ENCODE data around the gene ENDOU.
A peak's percentile ranks its signal among the peaks of the same experiment; 100 is the strongest.

ENDOU gene

GRCh38 chr12:47742253-47742825 is 17.0 kb upstream of the ENDOU start:
- peak; percentile 41 to 52 for DNase-seq

DNA sequence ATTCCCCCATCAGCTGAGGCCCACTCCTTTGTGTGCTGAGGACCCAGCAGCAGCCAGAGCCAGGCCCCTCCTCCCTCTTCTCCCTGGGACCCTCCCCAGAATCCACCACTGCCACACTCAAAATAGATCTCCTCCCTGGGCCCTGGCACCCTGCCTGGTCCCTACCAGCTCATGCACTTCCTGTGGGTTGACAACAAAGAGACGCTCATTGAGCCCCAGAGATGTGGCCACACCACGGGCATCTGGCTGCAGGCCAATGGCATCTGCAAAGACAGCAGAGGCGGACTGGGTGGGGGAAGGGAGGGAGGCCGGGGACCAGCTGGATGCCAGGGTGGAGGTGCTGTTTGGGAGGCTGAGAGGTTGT is 16.0 kb upstream of the ENDOU start:
- DNase-seq, result no peak

- DNase-seq, result no peak
Observed at GRCh38 chr12:47740606-47741339, 15.5 kb upstream of the ENDOU start.

DNA sequence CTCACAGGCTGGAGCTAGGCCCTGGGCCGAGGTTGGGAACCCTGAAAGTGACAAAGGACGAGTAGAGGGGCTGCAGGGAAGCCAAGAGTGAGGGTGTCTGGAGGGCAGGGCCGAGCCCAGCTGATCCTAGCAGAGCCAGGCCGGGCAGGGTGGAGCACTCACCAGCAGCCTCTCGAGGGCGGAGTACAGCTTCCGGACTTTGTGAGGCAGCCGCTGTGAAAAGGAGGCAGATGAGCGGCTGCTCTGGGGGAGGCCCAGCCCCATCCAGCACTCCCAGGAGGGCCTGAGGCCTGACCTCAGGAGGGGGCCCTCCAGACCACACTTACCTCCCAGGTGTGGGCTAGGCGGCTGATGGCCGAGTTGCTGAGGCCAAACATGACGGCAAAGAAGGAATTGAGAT is 14.7 kb upstream of the ENDOU start:
- no peak for DNase-seq

DNA sequence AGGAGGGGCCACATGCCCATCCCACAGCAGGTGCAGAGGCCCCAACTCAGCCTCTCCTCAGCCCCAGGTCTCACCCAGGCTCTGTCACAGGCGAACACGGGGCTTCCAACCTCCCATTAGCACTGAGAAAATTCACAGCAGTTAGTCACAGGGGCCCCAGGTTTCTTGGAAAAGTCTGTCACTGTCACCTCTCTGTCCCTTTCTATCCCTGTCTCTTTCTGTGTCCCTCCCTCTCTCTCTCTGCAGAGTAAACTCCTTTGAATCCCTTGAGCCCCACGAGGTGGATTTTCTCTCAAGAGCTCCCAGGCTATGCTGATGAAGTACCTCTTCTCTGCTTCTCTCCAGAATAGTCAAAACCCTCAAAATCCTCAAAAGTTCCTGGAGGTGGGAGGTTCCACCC is 14.0 kb upstream of the ENDOU start:
- DNase-seq, result no peak

- DNase-seq, result no peak
Observed at GRCh38 chr12:47737936-47738594, 12.8 kb upstream of the ENDOU start.

DNA sequence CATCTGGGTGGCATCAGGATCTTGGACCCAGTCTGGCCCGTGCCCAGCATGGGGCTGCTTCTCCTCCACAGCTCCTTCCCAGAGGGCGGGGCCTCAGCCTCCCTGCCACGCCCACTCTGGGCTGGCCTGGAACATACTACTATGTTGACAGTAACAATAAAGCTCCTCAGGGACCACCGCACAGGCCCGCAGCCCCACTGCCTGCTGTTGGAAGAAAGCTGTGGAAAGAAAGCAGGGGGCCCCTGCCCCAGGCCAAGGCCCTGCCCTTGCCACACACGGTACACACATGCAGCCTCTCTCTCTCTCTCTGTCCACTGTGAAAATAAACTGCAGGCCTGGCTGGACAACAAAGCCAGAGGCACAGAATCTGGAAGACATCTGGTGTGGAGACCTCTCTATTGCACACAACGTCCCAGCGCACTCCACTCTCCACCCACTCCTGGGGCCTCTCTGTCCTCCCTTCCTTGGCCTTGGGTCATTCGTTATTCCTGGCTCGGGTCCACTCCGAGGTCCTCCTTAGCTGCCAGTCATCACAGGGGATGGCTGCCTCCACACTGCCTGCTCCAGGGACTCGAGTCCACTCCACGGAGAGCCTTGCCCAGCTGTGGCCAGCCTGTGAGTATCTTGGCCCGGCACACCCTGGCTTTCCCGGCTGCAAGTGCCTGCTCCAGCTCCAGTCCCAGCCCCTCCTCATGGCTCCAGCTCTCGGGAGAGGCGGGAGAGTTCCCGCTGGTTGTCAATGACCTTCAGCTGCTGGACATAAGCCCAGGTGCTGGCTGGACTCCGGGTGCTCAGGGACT is 11.8 kb upstream of the ENDOU start:
- no peak for DNase-seq

DNA sequence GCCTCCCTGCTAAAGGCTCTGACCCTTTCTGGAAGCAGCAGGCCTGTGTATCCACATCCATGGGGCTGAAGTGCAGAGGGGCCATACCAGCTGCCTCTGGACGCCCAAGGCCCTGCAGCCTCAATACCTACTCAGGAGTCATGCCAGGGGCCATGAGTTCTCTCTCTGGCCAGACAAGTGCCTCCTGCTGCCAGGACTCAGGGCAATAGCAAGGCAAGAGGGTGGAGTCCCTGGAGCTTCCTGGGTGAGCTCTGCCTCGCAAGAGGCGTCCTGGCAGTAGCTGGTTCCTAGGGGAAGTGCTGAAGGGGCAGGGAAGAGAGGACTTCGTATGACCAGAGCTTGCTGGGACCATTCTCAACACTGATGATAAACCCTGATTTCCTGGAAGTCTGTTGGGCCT is 10.9 kb upstream of the ENDOU start:
- DNase-seq, result no peak

DNA sequence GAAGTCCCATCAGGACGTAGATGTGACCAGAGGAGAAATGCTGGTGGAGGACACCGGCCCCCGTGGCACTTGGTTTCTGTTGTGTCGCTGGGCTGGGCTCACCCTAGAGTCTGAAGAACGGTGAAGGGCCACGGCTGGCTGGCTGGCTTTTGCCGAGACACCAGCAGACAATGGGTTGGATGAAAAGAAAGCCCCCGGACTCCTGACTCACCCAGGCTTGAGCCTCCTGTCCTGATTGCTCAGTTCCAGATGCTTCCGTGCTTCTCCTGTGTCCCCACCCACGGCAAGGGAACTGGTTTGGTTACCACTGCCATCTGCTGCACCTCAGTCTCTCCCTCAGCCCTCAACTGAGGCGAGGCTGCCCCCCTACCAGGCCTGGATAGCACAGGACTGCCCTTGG is 10.4 kb upstream of the ENDOU start:
- DNase-seq, result no peak

DNA sequence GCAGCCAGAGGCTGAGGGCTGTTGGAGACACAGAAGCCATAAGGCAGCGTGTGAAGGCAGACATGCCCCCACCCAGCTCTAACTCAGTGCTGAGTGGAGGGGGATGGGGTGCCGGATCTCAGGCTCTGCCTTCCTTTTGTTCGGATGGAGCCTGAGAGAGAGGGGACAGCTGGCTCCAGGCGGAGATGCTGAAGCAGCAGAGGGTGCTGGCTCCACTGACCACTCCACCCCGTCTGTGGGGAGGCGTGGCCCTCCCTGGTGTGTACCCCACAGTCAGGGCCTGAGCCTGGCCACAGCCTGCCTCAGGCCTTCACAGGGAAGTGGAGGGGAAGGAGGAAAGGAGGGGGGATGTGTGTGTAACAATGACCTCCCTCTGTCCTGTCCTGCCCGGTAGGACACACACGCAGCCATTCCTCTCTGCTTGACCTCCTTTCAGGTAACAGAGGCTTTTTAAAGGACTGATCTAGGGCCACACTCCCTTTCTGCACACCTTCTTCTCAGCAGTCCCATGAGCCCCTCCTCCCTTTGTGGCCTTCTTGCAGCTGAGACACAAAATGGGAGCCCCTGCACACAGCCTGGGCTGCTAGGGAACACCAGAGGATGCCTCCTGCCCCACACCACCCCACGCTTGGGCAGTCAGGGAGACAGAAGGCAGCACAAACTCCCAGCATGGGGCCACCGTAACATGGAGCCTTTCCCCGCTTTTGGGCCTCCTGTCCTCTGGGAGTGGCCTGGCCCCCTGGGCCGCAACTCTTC is 9.6 kb upstream of the ENDOU start:
- DNase-seq, result no peak

DNA sequence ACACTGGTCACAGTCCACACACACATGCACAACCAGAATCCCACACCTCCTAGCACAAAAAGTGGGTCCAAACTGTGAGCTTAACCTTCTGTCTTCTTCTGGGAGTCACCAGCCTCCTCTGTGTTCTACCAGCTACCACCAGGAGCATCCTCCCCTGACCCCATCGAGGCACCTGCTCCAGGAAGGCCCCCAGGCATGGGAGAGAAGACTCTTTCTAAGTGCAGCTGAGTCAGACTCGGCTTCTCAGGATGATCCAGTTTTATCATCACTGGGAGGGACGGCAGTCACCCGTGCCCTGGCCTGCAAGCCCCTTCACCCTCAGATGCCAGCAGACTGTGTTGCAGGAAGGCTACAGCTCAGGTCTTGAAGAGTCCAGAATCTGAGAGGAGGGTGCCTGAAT is 7.9 kb upstream of the ENDOU start:
- no peak for DNase-seq

DNA sequence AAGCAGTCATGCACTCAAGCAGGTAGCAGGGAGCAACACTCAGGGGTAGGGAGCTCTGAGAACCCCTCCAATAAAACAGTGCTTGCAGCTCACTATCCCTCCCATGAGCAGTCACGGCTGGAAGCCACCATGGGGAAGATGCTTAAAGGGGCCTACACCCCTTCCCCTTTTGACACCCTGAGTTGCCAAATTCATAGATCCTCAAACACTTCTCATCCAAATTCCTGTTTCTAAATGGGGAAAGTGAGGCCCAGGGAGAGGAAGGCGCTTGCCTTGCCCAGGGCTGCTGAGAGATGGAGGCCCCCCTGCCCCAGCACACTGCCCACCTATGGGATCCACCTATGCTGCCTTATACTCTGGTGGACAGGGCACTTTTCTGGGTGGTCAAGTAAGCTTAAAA is 7.2 kb upstream of the ENDOU start:
- no peak for DNase-seq

GRCh38 chr12:47731723-47732122 is 6.4 kb upstream of the ENDOU start:
- no peak for DNase-seq

DNA sequence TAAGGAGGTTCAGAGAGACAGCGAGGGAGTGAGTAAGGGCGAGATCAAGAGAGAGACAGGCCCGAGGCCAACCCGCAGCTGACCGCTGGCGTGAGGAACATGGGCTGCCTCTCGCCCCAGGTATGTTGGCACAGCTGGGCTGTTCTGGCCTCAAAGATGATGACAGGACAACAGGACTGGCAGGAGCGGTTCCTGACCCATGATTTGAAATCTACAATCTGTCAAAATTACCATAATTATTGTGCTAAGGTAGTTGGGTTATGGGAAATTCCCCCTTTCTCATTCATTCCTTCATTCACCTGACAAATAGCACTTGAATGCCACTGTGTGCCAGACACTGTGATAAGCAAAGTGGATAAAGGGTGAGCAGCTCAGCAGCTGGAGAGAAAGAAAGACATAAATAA is 5.1 kb upstream of the ENDOU start:
- no peak for DNase-seq

DNA sequence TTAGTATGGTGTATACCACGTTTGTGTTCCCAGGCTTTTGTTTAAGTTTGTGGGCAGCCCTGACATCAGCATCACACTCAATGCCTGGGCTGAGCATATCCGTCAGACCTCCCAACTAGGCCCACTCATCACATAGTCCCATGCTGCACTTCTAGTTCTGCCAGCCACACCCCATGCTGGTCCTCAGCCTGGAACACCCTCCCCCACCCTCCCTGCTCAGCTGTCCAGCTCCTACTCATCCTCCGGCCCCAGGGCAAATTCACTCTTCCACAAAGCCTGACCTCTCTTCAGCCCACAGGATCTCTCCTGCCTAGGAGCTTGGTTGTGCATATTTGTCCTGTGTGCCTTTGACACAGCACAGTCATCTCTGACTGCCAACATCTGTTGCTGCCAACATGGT is 3.9 kb upstream of the ENDOU start:
- no peak for DNase-seq

DNA sequence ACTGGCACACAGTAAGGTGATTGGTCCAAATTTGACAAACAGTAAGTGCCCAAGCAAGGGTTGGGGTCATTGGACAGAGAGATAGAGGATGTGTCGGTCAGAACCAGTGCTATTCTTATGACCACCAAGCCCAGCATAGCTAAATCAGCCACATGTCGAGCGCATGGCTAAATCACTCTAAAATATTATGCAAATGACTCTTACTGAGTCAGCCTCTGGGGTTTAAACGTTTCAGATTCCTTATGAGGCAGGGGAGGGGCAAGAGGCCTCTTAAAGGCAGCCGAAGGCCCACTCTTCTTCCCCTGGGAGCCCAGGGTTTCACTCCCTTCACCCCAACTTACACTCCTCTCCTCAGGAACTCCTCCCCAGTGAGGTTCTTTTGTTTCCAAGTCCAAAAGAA is 603 bp upstream of the ENDOU start:
- DNase-seq, result no peak

DNA sequence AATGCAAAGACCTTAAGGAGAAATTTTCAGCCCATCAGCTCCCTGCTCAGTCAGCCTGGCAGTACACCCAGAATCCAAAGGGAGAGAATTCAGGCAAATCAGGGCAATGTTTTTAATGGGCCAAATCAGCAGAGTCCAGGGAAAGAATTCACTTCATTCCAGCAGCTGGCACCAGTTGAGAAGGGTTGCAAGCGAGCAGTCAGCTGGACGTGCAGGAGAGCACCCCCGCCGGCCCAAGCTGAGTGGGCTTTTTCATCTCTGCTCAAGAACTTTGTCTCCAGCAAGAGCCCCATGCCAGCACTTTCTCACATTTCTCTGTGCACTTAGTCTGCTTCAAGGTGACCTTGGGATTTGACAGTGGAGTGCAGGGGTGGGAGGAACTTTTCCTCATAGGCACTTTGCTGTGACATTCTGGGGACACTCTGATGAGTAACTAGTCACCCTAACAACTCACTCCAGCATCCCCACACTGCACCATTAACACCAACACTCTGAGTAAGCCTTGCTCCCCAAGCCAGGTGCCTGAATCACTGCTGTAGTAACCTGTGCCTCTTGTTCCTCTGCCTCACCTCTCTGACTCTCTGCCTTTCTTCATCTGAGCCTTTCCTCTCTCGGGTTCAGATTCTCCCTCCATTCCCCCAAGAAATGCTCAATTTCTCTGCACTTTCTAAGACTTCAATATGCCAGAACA is 2.2 kb downstream of the ENDOU start:
- no peak for DNase-seq

DNA sequence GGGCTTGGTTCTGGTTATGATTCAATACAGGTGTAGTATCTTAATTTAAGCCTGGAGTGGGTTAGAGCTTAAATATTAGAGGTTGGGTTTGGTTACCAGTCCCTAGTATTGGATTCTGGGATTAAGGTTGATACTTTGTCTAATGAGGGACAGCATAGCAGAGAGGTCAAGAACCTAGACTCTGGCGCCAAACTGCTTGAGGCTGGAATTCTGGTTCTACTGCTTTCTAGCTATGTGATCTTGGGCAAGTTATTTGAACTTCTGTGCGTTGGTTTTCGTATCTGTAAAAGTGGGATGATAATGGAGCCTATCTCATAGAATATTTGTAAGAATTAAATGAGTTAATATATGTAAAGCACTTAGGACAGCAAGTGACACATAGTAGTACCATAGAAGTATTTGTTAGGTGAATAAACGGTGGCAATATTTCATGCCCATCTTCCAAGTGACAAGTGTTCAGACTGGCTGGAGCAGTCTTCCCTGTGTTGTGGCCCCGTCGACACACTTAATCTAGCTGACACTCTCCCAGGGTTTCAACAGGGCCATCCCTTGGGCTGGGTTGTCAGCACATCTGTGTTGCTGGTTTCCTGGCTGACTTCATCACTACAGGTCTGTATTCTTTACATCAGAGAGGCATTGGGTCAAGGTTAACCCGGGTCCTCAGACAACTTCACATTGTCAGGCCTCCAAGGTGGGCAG is 3.0 kb downstream of the ENDOU start:
- no peak for DNase-seq

DNA sequence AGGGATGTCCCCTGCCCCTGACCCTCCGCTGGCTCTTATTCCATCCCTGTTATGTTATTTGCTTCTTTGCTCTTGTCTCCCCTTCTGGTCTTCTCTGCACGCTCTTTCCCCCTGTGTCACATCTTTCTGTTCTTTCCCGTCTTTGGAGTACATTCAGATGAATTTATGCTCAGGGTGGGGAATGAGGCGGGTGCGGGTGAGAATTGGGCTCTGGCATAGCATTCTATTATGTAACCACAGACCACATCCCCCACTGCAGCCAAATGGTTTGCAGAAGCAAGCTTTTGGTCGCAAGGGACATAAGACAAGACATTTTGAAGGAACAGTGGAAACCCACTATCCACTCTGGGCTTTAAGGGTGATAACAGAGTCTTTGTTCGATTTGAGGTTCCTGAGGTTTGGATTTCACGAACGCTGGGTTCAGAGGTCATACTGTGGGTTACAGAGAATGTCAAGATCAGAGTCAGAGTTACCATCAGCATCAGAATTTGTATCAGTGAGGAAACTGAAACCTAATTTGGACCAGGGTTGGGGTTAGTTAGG is 3.8 kb downstream of the ENDOU start:
- DNase-seq, result no peak

DNA sequence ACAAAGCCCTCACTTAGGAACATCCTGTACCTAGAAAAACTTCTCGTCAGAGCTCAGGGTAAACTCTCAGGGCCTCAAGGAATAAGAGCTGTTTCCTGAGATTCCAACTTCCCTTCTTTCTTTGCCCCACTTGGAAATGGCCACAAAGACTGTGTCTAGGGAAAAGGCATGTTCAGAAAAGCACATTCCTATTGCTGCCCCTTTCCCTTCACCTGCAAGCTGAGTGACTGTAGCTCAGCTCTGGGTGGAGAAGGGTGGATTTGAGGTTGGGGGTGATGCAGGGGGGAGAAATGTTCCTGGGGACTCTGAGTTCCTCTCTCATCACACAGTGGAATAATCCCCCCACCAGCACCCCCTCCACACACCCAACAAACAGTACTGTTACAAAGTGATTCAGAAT is 6.8 kb downstream of the ENDOU start:
- DNase-seq, result no peak

GRCh38 chr12:47717443-47718193 is 7.7 kb downstream of the ENDOU start:
- DNase-seq, result peak; percentile 53 to 70
